HUES6 (cell line): ENCODE data around the gene SNU13.
"Not testable (repeated sequence)": the region's sequence is repeated elsewhere in the genome, so short reads cannot be mapped to it uniquely, and the experiment has no call there.

ENCODE experiments used
- H3K27ac ChIP-seq: 2 replicates; pipeline ENCODE4 v1.7.0; 2013; ENCODE audit warnings: low read depth, mild to moderate bottlenecking, low read length, inconsistent platforms
- H3K27me3 ChIP-seq: 2 replicates; pipeline ENCODE4 v1.6.1; 2013; ENCODE audit warnings: low read length; ENCODE audit not compliant: control insufficient read depth, insufficient read depth
- H3K36me3 ChIP-seq: 2 replicates; pipeline ENCODE4 v1.6.1; 2013; ENCODE audit warnings: low read length; ENCODE audit not compliant: control insufficient read depth, insufficient read depth
- H3K4me1 ChIP-seq: 2 replicates; pipeline ENCODE4 v1.6.1; 2013; ENCODE audit warnings: low read length; ENCODE audit not compliant: control insufficient read depth, insufficient read depth
- H3K4me3 ChIP-seq: 2 replicates; pipeline ENCODE4 v1.5.1; 2013; ENCODE audit warnings: low read depth, low read length
- H3K9ac ChIP-seq: one replicate; pipeline ENCODE4 v1.6.1; 2013; ENCODE audit warnings: mild to moderate bottlenecking, low read length
- H3K9me3 ChIP-seq: 2 replicates; pipeline ENCODE4 v1.6.1; 2013; ENCODE audit warnings: low read depth, low read length; ENCODE audit not compliant: control insufficient read depth, insufficient read depth

SNU13 gene

GRCh38 chr22:41682033-41682807 is 6.4 kb downstream of the SNU13 start:
- H3K9ac ChIP-seq, result peak overlapping the region; percentile 79
- H3K27ac ChIP-seq, result peak overlapping the region; percentile 43; the same call in 1 of the 2 replicates
- peaks cover 32% of the 10 kb centered on the region for H3K36me3 ChIP-seq
- H3K9me3 ChIP-seq, result no peaks in the 10 kb centered on the region
- H3K27me3 ChIP-seq, result no peaks in the 10 kb centered on the region
- peak overlapping the region; percentile 81 for H3K4me3 ChIP-seq
- no peaks in the 10 kb centered on the region for H3K4me1 ChIP-seq

- Histone ChIP-seq H3K27ac (no peak overlapping the region), H3K27me3 (no peaks in the 10 kb centered on the region), H3K4me1 (no peaks in the 10 kb centered on the region), H3K36me3 (peaks cover 36% of the 10 kb centered on the region), H3K4me3 (peak overlapping the region; percentile 81), H3K9me3 (no peaks in the 10 kb centered on the region), H3K9ac (no peak overlapping the region)
These were observed 7.1 kb downstream of the SNU13 start for GRCh38 chr22:41681616-41682015.

DNA sequence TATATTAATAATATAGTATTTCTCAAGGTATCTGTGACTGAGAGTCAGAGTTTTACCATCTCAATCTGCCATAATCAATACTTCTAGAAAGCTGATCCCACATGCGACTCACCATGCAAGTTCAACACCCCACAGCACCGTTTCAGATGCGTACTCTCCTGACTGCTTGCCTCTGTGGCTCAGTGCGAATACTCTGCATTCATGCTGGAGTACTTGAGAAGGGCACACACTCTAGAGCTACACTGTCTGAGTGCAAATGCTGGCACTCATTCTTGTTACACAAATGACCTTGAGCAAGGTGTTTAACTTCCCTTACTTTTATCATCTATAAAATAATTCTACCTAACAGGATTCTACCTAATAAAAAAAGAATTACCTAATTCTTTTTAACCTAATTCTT is 12.5 kb downstream of the SNU13 start:
- Histone ChIP-seq H3K36me3 (peaks cover 71% of the 10 kb centered on the region), H3K9ac (no peak overlapping the region), H3K4me1 (no peaks in the 10 kb centered on the region), H3K27ac (no peak overlapping the region), H3K27me3 (no peaks in the 10 kb centered on the region), H3K4me3 (no peak overlapping the region), H3K9me3 (no peaks in the 10 kb centered on the region)

DNA sequence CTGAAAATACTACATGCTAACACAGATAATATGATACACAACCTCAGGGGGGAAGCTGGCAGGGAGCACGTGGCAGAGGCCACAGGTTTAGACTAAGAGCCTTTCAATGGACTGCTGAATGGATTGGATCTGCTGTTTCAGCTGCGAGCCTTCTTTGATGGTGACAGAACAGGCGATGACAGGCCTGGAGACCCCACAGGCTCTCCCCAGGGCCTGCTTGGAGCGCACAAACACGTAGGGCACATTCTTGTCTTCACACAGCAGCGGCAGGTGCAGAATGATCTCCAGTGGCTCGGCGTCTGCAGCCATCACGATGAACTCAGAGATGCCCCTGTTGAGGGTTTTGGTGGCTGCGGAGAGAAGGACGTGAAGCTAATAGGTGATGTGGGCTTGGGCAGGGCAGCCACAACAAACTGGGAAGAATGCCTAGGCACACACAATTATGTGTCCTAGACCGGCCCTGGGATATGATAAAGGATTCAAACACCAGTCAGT is 13.8 kb downstream of the SNU13 start:
- peaks cover 61% of the 10 kb centered on the region for H3K36me3 ChIP-seq
- H3K9ac ChIP-seq, result no peak overlapping the region
- no peaks in the 10 kb centered on the region for H3K4me1 ChIP-seq
- H3K27ac ChIP-seq, result no peak overlapping the region
- H3K9me3 ChIP-seq, result no peaks in the 10 kb centered on the region
- H3K27me3 ChIP-seq, result no peaks in the 10 kb centered on the region
- H3K4me3 ChIP-seq, result no peak overlapping the region

GRCh38 chr22:41672780-41673509 is 15.7 kb downstream of the SNU13 start:
- Histone ChIP-seq H3K4me1 (no peaks in the 10 kb centered on the region), H3K36me3 (peaks cover 47% of the 10 kb centered on the region), H3K27ac (no peak overlapping the region), H3K27me3 (no peaks in the 10 kb centered on the region), H3K9ac (no peak overlapping the region), H3K4me3 (no peak overlapping the region), H3K9me3 (no peaks in the 10 kb centered on the region)

GRCh38 chr22:41672096-41672495 is 16.6 kb downstream of the SNU13 start:
- not testable (repeated sequence) for H3K9me3 ChIP-seq, H3K9ac ChIP-seq, H3K4me1 ChIP-seq, H3K4me3 ChIP-seq, H3K27me3 ChIP-seq, H3K27ac ChIP-seq
- peaks cover 40% of the 10 kb centered on the region for H3K36me3 ChIP-seq

GRCh38 chr22:41668971-41669911 is 19.4 kb downstream of the SNU13 start:
- H3K9ac ChIP-seq, result no peak overlapping the region
- H3K4me3 ChIP-seq, result no peak overlapping the region
- 0 out of 2 replicates have a peak, but pooled peaks cover 2% of the 10 kb centered on the region for H3K4me1 ChIP-seq
- no peak overlapping the region for H3K27ac ChIP-seq
- peaks cover 28% of the 10 kb centered on the region for H3K36me3 ChIP-seq
- H3K27me3 ChIP-seq, result no peaks in the 10 kb centered on the region
- H3K9me3 ChIP-seq, result no peaks in the 10 kb centered on the region

GRCh38 chr22:41664951-41665350 is 23.7 kb downstream of the SNU13 start:
- H3K9me3 ChIP-seq, result no peaks in the 10 kb centered on the region
- H3K27me3 ChIP-seq, result no peaks in the 10 kb centered on the region
- peaks cover 52% of the 10 kb centered on the region for H3K36me3 ChIP-seq
- no peak overlapping the region for H3K9ac ChIP-seq
- H3K4me3 ChIP-seq, result no peak overlapping the region
- H3K4me1 ChIP-seq, result 0 out of 2 replicates have a peak, but pooled peaks cover 2% of the 10 kb centered on the region
- H3K27ac ChIP-seq, result no peak overlapping the region

- H3K4me1 ChIP-seq, result 0 out of 2 replicates have a peak, but pooled peaks cover 2% of the 10 kb centered on the region
- no peaks in the 10 kb centered on the region for H3K27me3 ChIP-seq
- no peaks in the 10 kb centered on the region for H3K9me3 ChIP-seq
- H3K36me3 ChIP-seq, result peaks cover 57% of the 10 kb centered on the region
- no peak overlapping the region for H3K9ac ChIP-seq
- H3K27ac ChIP-seq, result no peak overlapping the region
- no peak overlapping the region for H3K4me3 ChIP-seq
These were observed 24.2 kb downstream of the SNU13 start for GRCh38 chr22:41664490-41664889.

GRCh38 chr22:41663594-41663993 is 25.1 kb downstream of the SNU13 start:
- not testable (repeated sequence) for H3K4me1 ChIP-seq, H3K27me3 ChIP-seq, H3K9me3 ChIP-seq, H3K4me3 ChIP-seq, H3K9ac ChIP-seq, H3K27ac ChIP-seq
- peaks cover 66% of the 10 kb centered on the region for H3K36me3 ChIP-seq
